Ramos (cell line): ENCODE measurements around the gene MYL11.

Source experiments
- in situ Hi-C: fragments of 300-500 bp; cut with MboI; formaldehyde crosslinking; loops from one replicate; pipeline ENCODE4 v1.14.3; 2022; ENCODE audit warnings: low sequenced_read_pairs; ENCODE audit not compliant: unreplicated experiment

MYL11 gene

DNA sequence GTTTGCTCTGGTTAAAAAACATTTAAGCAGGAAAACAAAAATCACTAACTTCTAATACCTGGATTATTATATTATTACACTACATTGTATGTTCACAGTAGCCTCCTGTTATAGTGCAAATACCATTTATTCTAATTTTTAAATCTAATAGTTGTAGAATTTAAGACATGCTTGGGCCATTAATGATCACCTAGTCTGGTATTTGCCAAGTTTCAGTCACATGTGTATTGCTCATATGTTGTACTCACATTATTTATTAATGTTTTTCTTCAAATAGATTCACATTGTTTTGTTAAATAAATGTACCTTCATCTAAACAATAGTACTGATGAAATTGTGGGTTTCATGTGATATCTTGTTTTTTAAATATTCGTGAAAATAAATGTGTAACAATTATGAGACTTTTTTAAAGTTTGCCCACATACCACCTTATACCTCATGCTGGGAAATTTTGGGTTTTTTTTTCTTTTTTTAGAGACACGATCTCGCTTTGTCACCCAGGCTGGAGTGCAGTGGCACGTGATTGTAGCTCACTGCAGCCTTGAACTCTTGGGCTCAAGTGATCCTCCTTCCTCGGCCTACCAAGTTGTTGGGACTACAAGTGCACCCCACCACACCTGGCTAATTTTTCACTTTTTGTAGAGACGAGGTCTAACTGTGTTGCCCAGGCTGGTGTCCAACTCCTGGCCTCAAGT is 38.7 kb downstream of the MYL11 start:
- in situ Hi-C loops, result loop anchor here (5.0 kb wide), 1 partner anchor 41 kb away; the partner anchor contains the start of genes MYL11 and TBC1D10B

DNA sequence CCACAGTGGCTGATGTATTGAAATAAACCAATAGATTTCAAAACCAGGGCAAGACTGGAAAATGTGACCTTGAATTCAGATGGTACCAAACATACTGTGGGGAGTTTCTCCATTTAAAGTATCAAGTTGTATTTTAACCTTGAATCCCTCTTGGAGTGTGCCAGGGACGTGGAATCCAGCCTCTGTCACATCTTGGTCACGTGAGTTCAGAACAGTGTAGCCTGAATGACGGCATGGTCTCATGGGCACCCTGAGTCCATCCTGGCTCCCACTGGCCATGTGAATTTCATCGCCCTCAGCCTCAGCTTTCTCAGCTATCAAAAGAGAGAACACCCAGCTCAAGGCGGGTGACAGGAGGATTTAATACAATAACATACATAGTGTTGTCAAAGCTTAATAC is 39.6 kb downstream of the MYL11 start:
- in situ Hi-C loops, result loop anchor here (5.0 kb wide), 1 partner anchor 42 kb away; the partner anchor contains the start of genes MYL11 and TBC1D10B

DNA sequence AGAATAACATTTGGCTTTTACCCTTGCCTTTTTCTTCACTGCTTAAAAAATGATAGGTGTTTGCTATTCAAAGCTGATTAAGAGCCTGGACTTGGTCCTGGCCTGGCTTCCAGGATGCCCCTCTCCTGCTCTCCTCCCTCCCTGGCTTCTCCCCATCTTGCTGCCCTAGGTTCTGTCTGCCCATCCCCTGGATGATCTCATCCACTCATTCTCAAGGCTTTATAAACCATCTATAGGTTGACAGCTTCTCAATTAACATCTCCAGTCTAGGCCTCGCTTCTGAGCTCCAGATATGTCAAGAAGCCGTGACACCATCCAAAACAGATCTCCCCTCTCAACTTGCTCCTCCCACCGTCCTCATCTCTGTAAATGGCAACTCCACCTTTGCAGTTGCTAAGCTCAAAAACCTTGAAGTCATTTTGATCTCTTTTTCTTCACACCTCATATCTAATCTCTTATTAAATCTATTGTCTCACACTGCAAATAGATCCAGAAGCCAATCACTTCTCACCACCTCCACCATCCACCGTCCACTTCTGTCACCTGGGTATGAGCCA is 41.5 kb downstream of the MYL11 start:
- in situ Hi-C loops, result no loop called here

DNA sequence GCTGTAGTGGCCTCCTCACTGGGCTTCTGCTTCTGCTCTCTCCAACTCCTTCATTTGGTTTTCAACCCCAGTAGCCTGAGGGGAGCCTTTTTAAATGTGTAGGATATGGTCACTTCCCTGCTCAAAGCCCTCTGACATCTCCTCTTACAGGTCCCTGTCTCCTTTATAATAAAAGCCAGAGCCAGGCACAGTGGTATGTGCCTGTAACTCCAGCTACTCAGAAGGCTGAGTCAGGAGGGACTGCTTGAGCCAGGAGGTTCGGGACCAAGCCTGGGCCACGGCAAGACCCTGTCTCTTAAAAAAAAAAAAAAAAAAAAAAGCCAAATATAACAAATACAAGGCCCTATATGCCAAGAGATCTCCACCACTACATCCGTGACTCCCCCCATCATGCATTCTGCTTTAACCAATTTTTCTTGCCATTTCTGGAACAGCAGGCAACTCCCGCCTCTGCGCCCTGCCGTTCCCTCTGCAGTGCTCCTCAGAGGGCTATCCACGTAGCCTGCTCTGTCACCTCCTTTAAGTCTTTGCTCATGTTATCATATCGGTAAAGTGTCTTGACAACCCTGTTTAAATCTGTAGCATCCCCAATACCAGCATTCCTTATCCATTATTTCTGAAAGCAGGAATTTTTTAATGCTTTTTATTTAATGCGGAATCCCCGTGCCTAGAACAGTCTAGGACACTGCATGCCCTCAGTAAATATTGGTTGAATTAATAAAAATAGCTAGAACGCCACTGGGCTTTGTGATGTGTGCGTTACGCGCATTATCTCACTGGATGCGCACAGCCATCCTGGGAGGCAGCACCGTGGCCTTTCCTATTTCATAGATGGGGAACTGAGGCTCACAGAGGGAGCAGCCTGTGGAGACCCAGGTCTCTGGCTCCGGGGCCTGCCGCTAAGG is 42.3 kb downstream of the MYL11 start:
- in situ Hi-C loops, result no loop called here

DNA sequence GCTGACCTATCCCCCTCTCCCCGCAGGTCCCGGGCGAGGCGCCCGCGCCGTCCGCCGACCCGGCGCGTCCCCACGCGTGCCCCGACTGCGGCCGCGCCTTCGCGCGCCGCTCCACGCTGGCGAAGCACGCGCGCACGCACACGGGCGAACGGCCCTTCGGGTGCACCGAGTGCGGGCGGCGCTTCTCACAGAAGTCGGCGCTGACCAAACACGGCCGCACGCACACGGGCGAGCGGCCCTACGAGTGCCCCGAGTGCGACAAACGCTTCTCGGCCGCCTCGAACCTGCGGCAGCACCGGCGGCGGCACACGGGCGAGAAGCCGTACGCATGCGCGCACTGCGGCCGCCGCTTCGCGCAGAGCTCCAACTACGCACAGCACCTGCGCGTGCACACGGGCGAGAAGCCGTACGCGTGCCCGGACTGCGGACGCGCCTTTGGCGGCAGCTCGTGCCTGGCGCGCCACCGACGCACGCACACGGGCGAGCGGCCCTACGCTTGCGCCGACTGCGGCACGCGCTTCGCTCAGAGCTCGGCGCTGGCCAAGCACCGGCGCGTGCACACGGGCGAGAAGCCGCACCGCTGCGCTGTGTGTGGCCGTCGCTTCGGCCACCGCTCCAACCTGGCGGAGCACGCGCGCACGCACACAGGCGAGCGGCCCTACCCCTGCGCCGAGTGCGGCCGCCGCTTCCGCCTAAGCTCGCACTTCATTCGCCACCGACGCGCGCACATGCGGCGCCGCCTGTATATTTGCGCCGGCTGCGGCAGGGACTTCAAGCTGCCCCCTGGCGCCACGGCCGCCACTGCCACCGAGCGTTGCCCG is 43.1 kb downstream of the MYL11 start:
- in situ Hi-C loops, result no loop called here

DNA sequence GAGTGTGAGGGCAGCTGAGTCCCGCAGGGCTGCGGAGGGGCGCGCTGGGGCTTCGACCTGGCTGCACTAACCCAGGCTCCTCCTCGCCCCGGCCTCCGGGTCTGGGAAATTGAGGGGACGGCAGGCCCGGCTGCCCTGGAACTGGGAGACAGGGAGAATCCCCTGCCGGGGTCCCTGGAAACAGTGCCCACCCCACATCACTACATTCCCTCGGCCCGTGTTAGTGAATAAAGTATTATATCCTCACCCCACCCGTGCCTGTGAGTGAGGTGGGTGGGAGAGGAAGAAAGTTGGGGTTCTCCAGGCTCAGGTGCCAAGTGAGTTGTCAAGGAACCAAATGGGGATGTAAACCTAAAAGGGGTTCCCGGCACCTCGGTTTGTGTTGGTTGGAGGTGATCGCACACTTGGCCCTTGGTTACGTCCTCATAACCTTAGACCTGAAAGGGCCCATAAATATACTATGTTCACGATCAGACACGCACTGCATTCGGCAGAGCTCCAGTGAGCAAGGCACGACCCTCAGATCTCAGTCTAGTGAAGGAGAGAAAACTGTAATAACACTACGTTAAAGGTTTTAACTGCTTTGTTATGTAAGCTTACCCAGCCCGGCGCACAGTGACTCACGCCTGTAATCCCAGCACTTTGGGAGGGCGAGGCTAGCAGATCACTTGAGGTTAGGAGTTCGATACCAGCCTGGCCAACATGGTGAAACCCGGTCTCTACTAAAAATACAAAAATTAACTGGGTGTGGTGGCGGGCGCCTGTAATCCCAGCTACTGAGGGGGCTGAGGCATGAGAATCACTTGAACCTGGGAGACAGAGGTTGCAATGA is 44.0 kb downstream of the MYL11 start:
- in situ Hi-C loops, result no loop called here

DNA sequence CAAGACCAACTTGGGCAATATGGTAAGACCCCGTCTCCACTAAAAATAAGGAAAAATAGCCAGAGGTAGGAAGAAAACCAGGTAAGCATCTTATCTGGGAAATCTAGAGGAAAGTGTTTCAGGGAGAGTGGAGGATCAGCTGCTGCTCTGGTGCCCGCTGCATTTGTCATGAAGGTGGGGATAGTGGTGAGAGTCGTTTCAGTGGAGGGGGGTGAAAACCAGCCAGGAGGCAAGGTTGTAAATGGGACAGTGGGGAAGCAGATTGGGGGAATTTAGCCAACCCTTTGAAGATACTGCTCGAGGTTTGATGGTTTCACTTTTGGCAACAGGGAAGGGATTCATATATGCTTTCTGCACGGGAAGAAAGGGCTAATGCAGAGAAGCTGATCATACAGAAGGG is 46.4 kb downstream of the MYL11 start:
- in situ Hi-C loops, result loop anchor here (5.0 to 10.0 kb wide), 2 partner anchors 186 to 356 kb away; partner anchors contain the start of gene ALDOA
